HCT116 (cell line): ENCODE data around the gene GLT8D2. TPM values are rescaled to one million over a fixed set of nuclear protein-coding genes. Genes with fewer than 3 reads are reported as not detected.
"Not testable (repeated sequence)": the region's sequence is repeated elsewhere in the genome, so short reads cannot be mapped to it uniquely, and the experiment has no call there.

Source experiments
- ATAC-seq: fragments of 200-7000 bp; cut with Tn5 transposase; 2 replicates; pipeline ENCODE4 v1.9.1; 2020; ENCODE audit warnings: mild to moderate bottlenecking, moderate library complexity
- BruUV-seq: library from RNA; stranded (reverse); fragments of 400-500 nt; replicated peaks from 2 replicates; lab custom pipeline; 2021; lab: Mats Ljungman, UMichigan
- CTCF ChIA-PET: fragments of 300-600 bp; sonication (Branson Sonifier 250); formaldehyde crosslinking; loops from one replicate; lab custom pipeline; 2021; ENCODE audit warnings: antibody characterized with exemption; lab: Charles Lee
- POLR2A ChIA-PET: fragments of 300-600, 350-600 bp; sonication (Branson Sonifier 250); formaldehyde crosslinking; loops from one replicate; lab custom pipeline; 2021; ENCODE audit warnings: antibody characterized with exemption; lab: Charles Lee
- RAD21 ChIA-PET, 2 experiments: fragments of 300-600 bp; sonication (Branson Sonifier 250); formaldehyde crosslinking; loops; one replicate each; lab custom pipeline; 2023; ENCODE audit warnings: low total read pairs in 2 of 2; ENCODE audit not compliant: uncharacterized antibody in 2 of 2, unreplicated experiment in 2 of 2, low non-redundant PET in 1 of 2; lab: Charles Lee
- DNase-seq: peaks from one replicate; pipeline ENCODE4 v3.0.0-alpha.2; 2010; ENCODE audit warnings: low read depth, low spot score
- H2AFZ ChIP-seq: fragments of 200-600 bp; shearing (Covaris generic), sonication (generic); 2 replicates; pipeline ENCODE4 v1.6.1; 2017; ENCODE audit warnings: low read depth, mixed run types, mixed read lengths, antibody characterized with exemption, low read length; ENCODE audit not compliant: poor library complexity, severe bottlenecking
- H3K27ac ChIP-seq: 2 replicates; pipeline ENCODE4 v1.5.1; 2012; ENCODE audit warnings: low read depth, low read length
- H3K27me3 ChIP-seq: fragments of 200-600 bp; sonication (generic); 2 replicates; pipeline ENCODE4 v1.6.1; 2016; ENCODE audit warnings: mixed run types, low read length, mixed read lengths; ENCODE audit not compliant: insufficient read depth
- H3K36me3 ChIP-seq, 2 experiments: fragments of 200-500 bp in 1 of 2; fragments of 200-600 bp in 1 of 2; sonication (Bioruptor generic) in 1 of 2; sonication (generic) in 1 of 2; 2 replicates each; pipeline versions ENCODE4 v1.5.1 to v1.6.1; 2014 to 2016; ENCODE audit warnings: low read length in 2 of 2, inconsistent platforms in 1 of 2, mixed read lengths in 1 of 2, mixed run types in 1 of 2; ENCODE audit not compliant: insufficient read depth in 2 of 2, control insufficient read depth in 1 of 2
- H3K4me1 ChIP-seq, 2 experiments: fragments of 200-600 bp in 1 of 2; sonication (generic) in 1 of 2; 2 replicates each; pipeline versions ENCODE4 v1.5.1 to v1.6.1; 2012 to 2017; ENCODE audit warnings: low read length in 2 of 2, inconsistent platforms in 1 of 2, mild to moderate bottlenecking in 1 of 2, mixed read lengths in 1 of 2, mixed run types in 1 of 2, moderate library complexity in 1 of 2; ENCODE audit not compliant: insufficient read depth in 2 of 2, control insufficient read depth in 1 of 2
- H3K4me2 ChIP-seq: fragments of 200-600 bp; sonication (generic); 2 replicates; pipeline ENCODE4 v1.6.1; 2017; ENCODE audit warnings: mixed run types, low read length, mixed read lengths
- H3K4me3 ChIP-seq, 2 experiments: fragments of 200-600 bp in 1 of 2; sonication (generic) in 1 of 2; replicated peaks in 1 of 2; 2 replicates each; pipeline ENCODE4 v1.5.1; 2011 to 2016; ENCODE audit warnings: low read length in 2 of 2, control low read depth in 1 of 2, low read depth in 1 of 2, mild to moderate bottlenecking in 1 of 2, mixed read lengths in 1 of 2, mixed run types in 1 of 2
- H3K79me2 ChIP-seq: fragments of 200-600 bp; sonication (generic); 2 replicates; pipeline ENCODE4 v1.6.1; 2017; ENCODE audit warnings: mild to moderate bottlenecking, mixed run types, low read length, moderate library complexity, mixed read lengths; ENCODE audit not compliant: insufficient read depth
- H3K9ac ChIP-seq: fragments of 200-600 bp; sonication (generic); 2 replicates; pipeline ENCODE4 v1.6.1; 2016; ENCODE audit warnings: low read length, mixed read lengths
- H3K9me2 ChIP-seq: fragments of 200-600 bp; sonication (generic), shearing (Covaris generic); 2 replicates; pipeline ENCODE4 v1.6.1; 2017; ENCODE audit warnings: mixed run types, mild to moderate bottlenecking, moderate library complexity; ENCODE audit not compliant: insufficient read depth
- H3K9me3 ChIP-seq, 2 experiments: fragments of 200-500 bp in 1 of 2; fragments of 200-600 bp in 1 of 2; sonication (Bioruptor generic) in 1 of 2; sonication (generic) in 1 of 2; 2 replicates each; pipeline ENCODE4 v1.6.1; 2014 to 2017; ENCODE audit warnings: low read length in 2 of 2, mixed read lengths in 2 of 2, inconsistent platforms in 1 of 2, low read depth in 1 of 2, mild to moderate bottlenecking in 1 of 2, mixed run types in 1 of 2, moderate library complexity in 1 of 2; ENCODE audit not compliant: control insufficient read depth in 1 of 2, insufficient read depth in 1 of 2
- H4K20me1 ChIP-seq: fragments of 200-600 bp; sonication (generic), shearing (Covaris generic); 2 replicates; pipeline ENCODE4 v1.6.1; 2017; ENCODE audit warnings: mixed run types, mild to moderate bottlenecking, moderate library complexity; ENCODE audit not compliant: insufficient read depth
- ATF3 ChIP-seq: IDR thresholded peaks from 2 replicates; pipeline ENCODE4 v1.6.1; 2012
- intact Hi-C: fragments of 100-400 bp; cut with micrococcal nuclease; formaldehyde crosslinking; loops from 2 replicates; pipeline ENCODE4 v1.10.0; 2022
- total RNA-seq: library from RNA; stranded (reverse); gene quantifications from one replicate; pipeline ENCODE4 v1.2.1, GENCODE V29; 2021; ENCODE audit not compliant: unreplicated experiment

The GLT8D2 gene
- total RNA-seq, 1 experiment from 2014 or later: 4.8 TPM

GRCh38 chr12:104042580-104042979, 7.4 kb downstream of the GLT8D2 start:
- ChIA-PET CTCF (no interaction called here), POLR2A (no interaction called here), RAD21 (no interaction called here)
- Histone ChIP-seq H3K79me2 (no peaks in the 10 kb centered on the region), H3K27ac (no peak overlapping the region), H3K9ac (no peak overlapping the region), H3K36me3 (no peaks in the 10 kb centered on the region)
- intact Hi-C loops: no loop called here
- TF ChIP-seq ATF3: no peak
- TF ChIP-seq, all 23 proteins: peak for 0
- no peak for DNase-seq
- no peak overlapping the region for H3K4me3 ChIP-seq
- H3K9me3 ChIP-seq: no peaks in the 10 kb centered on the region
- no TSS peak for BruUV-seq
- no peaks in the 10 kb centered on the region for H4K20me1 ChIP-seq
- ATAC-seq: no peak
- H3K27me3 ChIP-seq: no peaks in the 10 kb centered on the region
- no peak overlapping the region for H2AFZ ChIP-seq
- H3K9me2 ChIP-seq: no peaks in the 10 kb centered on the region
- no peak overlapping the region for H3K4me2 ChIP-seq
- H3K4me1 ChIP-seq: no peaks in the 10 kb centered on the region

DNA sequence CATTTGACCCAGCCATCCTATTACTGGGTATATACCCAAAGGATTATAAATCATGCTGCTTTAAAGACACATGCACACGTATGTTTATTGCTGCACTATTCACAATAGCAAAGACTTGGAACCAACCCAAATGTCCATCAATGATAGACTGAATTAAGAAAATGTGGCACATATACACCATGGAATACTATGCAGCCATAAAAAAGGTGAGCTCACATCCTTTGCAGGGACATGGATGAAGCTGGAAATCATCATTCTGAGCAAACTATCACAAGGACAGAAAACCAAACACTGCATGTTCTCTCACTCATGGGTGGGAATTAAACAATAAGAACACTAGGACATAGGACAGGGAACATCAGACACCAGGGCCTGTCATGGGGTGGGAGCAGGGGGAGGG, 10.2 kb downstream of the GLT8D2 start:
- CTCF ChIA-PET, H3K4me1 ChIP-seq, H3K4me3 ChIP-seq, RAD21 ChIA-PET, DNase-seq, H3K9ac ChIP-seq, BruUV-seq, H3K9me3 ChIP-seq, H3K4me2 ChIP-seq, H3K27ac ChIP-seq, H3K36me3 ChIP-seq, H4K20me1 ChIP-seq, H3K9me2 ChIP-seq, H2AFZ ChIP-seq, intact Hi-C loops, H3K27me3 ChIP-seq, ATAC-seq, H3K79me2 ChIP-seq, POLR2A ChIA-PET: not testable (repeated sequence)

- ATAC-seq, H3K9me3 ChIP-seq, H3K4me1 ChIP-seq, H3K79me2 ChIP-seq, H3K9ac ChIP-seq, H3K9me2 ChIP-seq, H2AFZ ChIP-seq, CTCF ChIA-PET, POLR2A ChIA-PET, RAD21 ChIA-PET, H4K20me1 ChIP-seq, DNase-seq, intact Hi-C loops, H3K27me3 ChIP-seq, H3K4me2 ChIP-seq, H3K27ac ChIP-seq, BruUV-seq, H3K36me3 ChIP-seq, H3K4me3 ChIP-seq: not testable (repeated sequence)
Measured at GRCh38 chr12:104036143-104036542, 13.8 kb downstream of the GLT8D2 start.

GRCh38 chr12:104030596-104030995, 19.4 kb downstream of the GLT8D2 start:
- POLR2A ChIA-PET: not testable (repeated sequence)

More at GRCh38 chr12:104030596-104030995, 19.4 kb downstream of the GLT8D2 start:
- H3K79me2 ChIP-seq, RAD21 ChIA-PET, intact Hi-C loops, H3K36me3 ChIP-seq, ATAC-seq, H3K27me3 ChIP-seq, H3K4me2 ChIP-seq, H3K9me3 ChIP-seq, DNase-seq, H3K27ac ChIP-seq, BruUV-seq, H4K20me1 ChIP-seq, H3K4me3 ChIP-seq, H3K4me1 ChIP-seq, CTCF ChIA-PET, H3K9me2 ChIP-seq, H3K9ac ChIP-seq, H2AFZ ChIP-seq: not testable (repeated sequence)
